Aorta (tissue), 5 donors: ENCODE results near the gene STRADA. TPM values are rescaled to one million over a fixed set of nuclear protein-coding genes. Genes with fewer than 3 reads are reported as not detected.

Source experiments
- ATAC-seq: fragments of 200-7000 bp; cut with Tn5 transposase; one replicate; pipeline ENCODE4 v1.9.1; 2022; ENCODE audit warnings: moderate library complexity; ENCODE audit not compliant: low FRiP score
- DNase-seq, 2 donors: peaks; one replicate each; pipeline ENCODE4 v3.0.0-alpha.2; 2020
- H3K27ac ChIP-seq, 2 donors: one replicate each; pipeline ENCODE4 v1.5.1; 2013; ENCODE audit warnings: low read length in 2 of 2, mild to moderate bottlenecking in 2 of 2, moderate library complexity in 2 of 2, control low read depth in 1 of 2, inconsistent platforms in 1 of 2, low read depth in 1 of 2
- H3K27me3 ChIP-seq, 2 donors: one replicate each; pipeline ENCODE4 v1.6.1; 2013; ENCODE audit warnings: control low read depth in 1 of 2, low read length in 1 of 2, mild to moderate bottlenecking in 1 of 2, moderate library complexity in 1 of 2; ENCODE audit not compliant: insufficient read depth in 2 of 2, control insufficient read depth in 1 of 2
- H3K36me3 ChIP-seq, 2 donors: one replicate each; pipeline ENCODE4 v1.6.1; 2013; ENCODE audit warnings: control low read depth in 1 of 2, low read length in 1 of 2, mild to moderate bottlenecking in 1 of 2; ENCODE audit not compliant: insufficient read depth in 2 of 2, control insufficient read depth in 1 of 2
- H3K4me1 ChIP-seq, 2 donors: one replicate each; pipeline ENCODE4 v1.6.1; 2013; ENCODE audit warnings: low read length in 2 of 2, control low read depth in 1 of 2, mild to moderate bottlenecking in 1 of 2, moderate library complexity in 1 of 2; ENCODE audit not compliant: insufficient read depth in 2 of 2, control insufficient read depth in 1 of 2
- H3K4me3 ChIP-seq, 2 donors: one replicate each; pipeline ENCODE4 v1.5.1; 2013; ENCODE audit warnings: low read length in 2 of 2, control low read depth in 1 of 2, mild to moderate bottlenecking in 1 of 2
- H3K9me3 ChIP-seq: one replicate; pipeline ENCODE4 v1.6.1; 2013; ENCODE audit warnings: mild to moderate bottlenecking, low read length; ENCODE audit not compliant: control insufficient read depth
- WGBS, 2 donors: extraction: QIAGEN DNeasy Blood & Tissue Kit; methylation state at CpG; one replicate each; pipeline ENCODE4 v1.1.7; 2013; 5-methylcytosine and 5-hydroxymethylcytosine counted together
- intact Hi-C, 2 donors: fragments of 100-400 bp; cut with DNase I; formaldehyde crosslinking; loops; one replicate each; pipeline versions ENCODE4 v1.14.2 to v1.15.0; 2022
- polyA plus RNA-seq, 2 donors: library from polyadenylated mRNA; stranded (reverse); fragments of 200-250 nt; gene quantifications; one replicate each; pipeline ENCODE4 v1.2.3, GENCODE V29; 2013
- total RNA-seq, 2 donors: library from RNA; stranded (reverse); fragmentation: NEBNext Ultra II Directional; extraction: Animal tissue kit (Norgen Biotek cat#: 25700); gene quantifications; one replicate each; pipeline ENCODE4 v1.2.1, GENCODE V29; 2021
- donor health status: healthy with polysubstance abuse.
- donor health status: Bipolar disorder and iron deficiency.
- donor health status: DM: no; HTN: no; CAD: no.
- donor health status: DM: no; HTN: no; CAD: no.
- donor health status: DM: yes; HTN: yes; CAD: no.

STRADA gene
- total and polyA plus RNA-seq, 4 donors, result 10.8 to 63.8 (median 41.0) TPM

DNA sequence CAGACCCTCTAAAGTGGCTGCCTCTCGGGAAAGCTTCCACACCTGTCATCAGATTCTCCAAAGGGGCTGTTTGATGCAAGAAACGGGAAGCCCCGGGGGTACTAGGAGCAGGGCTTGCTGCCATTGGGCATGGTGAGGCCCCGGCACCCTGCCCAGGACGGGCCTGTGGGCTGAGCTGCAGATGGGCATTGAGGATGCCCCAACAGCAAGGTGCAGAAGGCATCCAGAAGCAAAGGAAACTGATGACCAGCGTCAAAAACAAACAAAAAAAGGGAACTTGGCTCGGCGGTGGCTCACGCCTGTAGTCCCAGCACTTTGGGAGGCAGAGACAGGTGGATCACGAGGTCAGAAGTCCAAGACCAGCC lies 40.2 kb downstream of the STRADA start:
- H3K4me1 ChIP-seq, result no peaks in the 10 kb centered on the region
- no peak for DNase-seq
- WGBS, 2 donors, result 71 to 73% methylated on average over 10 of the region's 10 CpGs

GRCh38 chr17:63700528-63701455 lies 40.8 kb downstream of the STRADA start:
- intact Hi-C loops, result no loop called here
- 3% methylated on average over 73 to 88 of the region's 88 CpGs for WGBS, 2 donors
- ATAC-seq, result peak; percentile 70
- Histone ChIP-seq H3K4me1 (no peaks in the 10 kb centered on the region), H3K9me3 (no peaks in the 10 kb centered on the region), H3K27ac (peak overlapping the region; percentile 7 to 48), H3K27me3 (no peaks in the 10 kb centered on the region), H3K36me3 (peaks cover 0 to 6% of the 10 kb centered on the region in 2 donors), H3K4me3 (no peak overlapping the region)
- peak; percentile 88 to 93 for DNase-seq

More for the DNA sequence above, 40.2 kb downstream of the STRADA start:
- no peak overlapping the region for H3K4me3 ChIP-seq
- no peaks in the 10 kb centered on the region for H3K9me3 ChIP-seq
- H3K36me3 ChIP-seq, result peaks cover 0 to 6% of the 10 kb centered on the region in 2 donors
- intact Hi-C loops, result no loop called here
- ATAC-seq, result no peak
- peak overlapping the region in 1 of 2 donors; percentile 48 for H3K27ac ChIP-seq
- H3K27me3 ChIP-seq, result no peaks in the 10 kb centered on the region

- ATAC-seq (no peak), DNase-seq (peak; percentile 75 to 91)
- Histone ChIP-seq H3K36me3 (peaks cover 0 to 3% of the 10 kb centered on the region in 2 donors), H3K9me3 (no peaks in the 10 kb centered on the region), H3K4me1 (no peaks in the 10 kb centered on the region), H3K27ac (peak within 1 kb of the TSS; percentile 7 to 48), H3K27me3 (no peaks in the 10 kb centered on the region), H3K4me3 (peak within 1 kb of the TSS; percentile 36 to 55)
- WGBS, 2 donors, result 1 to 2% methylated on average over 50 to 133 of the region's 133 CpGs
- intact Hi-C loops, result loop anchor here in 1 of 2 donors (5.0 kb wide), 1 partner anchor 78 kb away; the partner anchor contains the start of gene MAP3K3
Measured at GRCh38 chr17:63699638-63700527, 41.7 kb downstream of the STRADA start, which contains the start of gene LIMD2. LIMD2 (minus strand) TSS chr17:63700125; CDS start chr17:63699298, 827 bp downstream.

DNA sequence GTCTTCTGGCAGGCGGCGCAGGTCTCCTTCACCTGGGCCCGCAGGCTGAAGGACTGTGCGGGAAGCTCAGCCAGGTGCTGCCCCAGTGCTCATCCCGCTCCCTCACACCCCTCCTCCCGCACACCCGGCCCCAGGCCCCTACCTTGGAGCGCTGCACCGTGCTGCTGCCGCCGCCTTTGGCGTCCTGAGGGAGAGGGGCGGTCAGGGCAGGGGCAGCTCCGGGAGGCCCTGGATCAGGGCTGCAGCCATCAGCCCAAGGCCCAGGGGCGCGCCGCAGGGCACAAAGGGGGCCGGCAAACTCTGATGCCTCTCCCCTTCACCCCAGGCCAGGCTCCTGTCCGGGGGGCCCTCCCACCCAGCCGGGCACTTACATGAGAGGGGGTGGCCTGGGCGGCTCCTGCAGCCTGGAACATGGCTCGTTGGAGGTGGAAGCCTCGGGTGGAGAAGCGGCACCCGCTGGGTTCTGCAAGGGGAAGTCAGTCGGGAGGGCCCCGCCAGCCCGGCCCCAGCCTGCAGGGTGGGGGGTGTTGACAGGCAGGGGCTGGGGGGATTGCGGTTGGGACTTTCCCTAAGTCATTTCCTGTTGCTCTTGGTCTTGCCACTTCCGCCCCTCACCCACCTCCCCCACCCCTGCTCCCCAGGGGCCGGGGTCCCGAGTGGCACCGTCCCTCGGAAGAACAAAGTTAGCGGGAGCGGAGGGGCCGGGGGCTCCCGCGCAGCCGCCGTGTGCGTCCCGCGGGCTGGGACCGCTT lies 42.5 kb downstream of the STRADA start:
- Histone ChIP-seq H3K4me1 (no peaks in the 10 kb centered on the region), H3K4me3 (peak overlapping the region in 1 of 2 donors; percentile 55), H3K27me3 (no peaks in the 10 kb centered on the region), H3K27ac (peak overlapping the region in 1 of 2 donors; percentile 2), H3K9me3 (no peaks in the 10 kb centered on the region), H3K36me3 (no peaks in the 10 kb centered on the region)
- WGBS, 2 donors, result 20 to 25% methylated on average over 43 to 45 of the region's 45 CpGs
- DNase-seq (peak in 1 of 2 donors; percentile 83), ATAC-seq (peak; percentile 24)
- intact Hi-C loops, result loop anchor here in 1 of 2 donors (5.0 kb wide), 1 partner anchor 77 kb away; the partner anchor contains the start of gene MAP3K3

DNA sequence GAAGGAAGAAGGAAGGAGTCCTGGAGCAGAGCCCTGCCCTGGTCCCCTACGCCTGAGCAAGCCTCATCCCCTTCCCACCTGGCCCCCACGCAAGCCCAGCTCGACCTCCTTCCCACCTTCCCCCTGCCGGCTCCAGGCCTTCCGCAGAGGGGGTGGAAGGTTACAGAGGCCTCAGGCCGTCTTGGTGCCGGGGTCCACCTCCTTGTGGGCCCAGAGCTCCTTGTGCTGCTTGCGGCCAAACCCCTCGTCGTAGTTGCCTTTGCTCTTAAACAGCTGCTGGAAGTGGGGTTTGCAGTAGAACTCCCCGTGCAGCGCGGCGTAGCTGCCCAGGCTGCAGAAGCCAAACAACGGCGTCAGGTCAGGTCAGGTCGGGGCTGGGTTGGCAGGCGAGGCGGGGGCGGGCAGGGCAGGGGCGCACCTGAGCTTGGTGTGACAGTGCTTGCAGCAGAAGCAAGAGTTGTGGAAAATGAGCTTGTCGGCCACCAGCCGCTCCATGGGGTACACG lies 43.2 kb downstream of the STRADA start:
- intact Hi-C loops, result loop anchor here in 1 of 2 donors (5.0 kb wide), 1 partner anchor 76 kb away; the partner anchor contains the start of gene MAP3K3
- Histone ChIP-seq H3K27ac (no peak overlapping the region), H3K27me3 (no peaks in the 10 kb centered on the region), H3K4me3 (no peak overlapping the region), H3K4me1 (no peaks in the 10 kb centered on the region), H3K9me3 (no peaks in the 10 kb centered on the region), H3K36me3 (no peaks in the 10 kb centered on the region)
- WGBS, 2 donors, result 71 to 76% methylated on average over 22 to 24 of the region's 24 CpGs
- DNase-seq (no peak), ATAC-seq (no peak)

DNA sequence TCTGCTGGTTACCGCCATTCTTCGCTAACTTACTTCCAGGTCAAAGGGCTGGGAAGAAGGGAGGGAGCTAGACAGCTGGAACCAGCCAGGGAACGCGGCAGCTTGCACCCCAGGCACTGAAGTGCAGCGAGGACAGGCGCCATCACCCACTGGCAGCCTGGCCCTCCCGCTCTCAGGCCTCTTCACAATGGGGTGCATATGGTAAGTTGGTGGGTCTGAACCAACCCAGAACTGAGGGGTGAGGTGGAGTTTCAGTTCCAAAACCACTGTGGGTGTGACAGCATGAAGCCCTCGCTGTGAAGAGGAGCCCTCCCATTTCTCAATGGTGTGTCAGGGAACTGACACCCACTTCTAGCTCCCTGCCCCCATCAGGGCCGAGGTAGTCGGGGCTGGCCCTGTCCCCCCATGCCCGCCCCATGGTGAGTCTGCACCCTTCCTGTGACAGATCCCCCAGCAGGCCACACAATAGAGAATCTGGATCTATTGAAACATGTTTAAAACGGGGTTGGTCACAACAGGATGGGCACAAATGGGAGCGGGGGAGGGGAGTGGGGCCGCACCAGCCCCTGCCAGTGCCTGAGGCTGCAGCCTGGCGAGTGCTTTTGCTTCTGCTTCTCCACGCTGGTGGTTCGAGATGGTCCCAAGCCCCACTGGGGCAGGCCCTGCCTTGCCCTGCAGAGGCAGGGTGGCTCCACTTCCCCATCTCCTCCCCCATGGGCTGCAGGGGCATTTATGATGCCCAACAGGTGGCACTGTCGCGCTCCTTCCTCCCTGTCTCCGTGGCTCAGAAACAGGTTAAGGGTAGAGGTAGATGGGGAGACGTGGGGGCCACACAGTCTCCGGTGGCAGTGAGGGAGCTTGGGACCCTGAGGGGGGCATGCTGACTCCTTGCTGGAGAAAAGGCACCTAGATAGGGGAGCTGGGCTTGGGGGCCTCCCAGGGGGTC lies 44.0 kb downstream of the STRADA start:
- intact Hi-C loops, result loop anchor here in 1 of 2 donors (5.0 kb wide), 1 partner anchor 75 kb away; the partner anchor contains the start of gene MAP3K3
- Histone ChIP-seq H3K4me3 (no peak overlapping the region), H3K4me1 (no peaks in the 10 kb centered on the region), H3K27me3 (no peaks in the 10 kb centered on the region), H3K27ac (no peak overlapping the region), H3K36me3 (peaks cover 0 to 2% of the 10 kb centered on the region in 2 donors), H3K9me3 (no peaks in the 10 kb centered on the region)
- DNase-seq (peak in 1 of 2 donors; percentile 79), ATAC-seq (no peak)
- WGBS, 2 donors, result 79 to 81% methylated on average over 22 of the region's 22 CpGs

DNA sequence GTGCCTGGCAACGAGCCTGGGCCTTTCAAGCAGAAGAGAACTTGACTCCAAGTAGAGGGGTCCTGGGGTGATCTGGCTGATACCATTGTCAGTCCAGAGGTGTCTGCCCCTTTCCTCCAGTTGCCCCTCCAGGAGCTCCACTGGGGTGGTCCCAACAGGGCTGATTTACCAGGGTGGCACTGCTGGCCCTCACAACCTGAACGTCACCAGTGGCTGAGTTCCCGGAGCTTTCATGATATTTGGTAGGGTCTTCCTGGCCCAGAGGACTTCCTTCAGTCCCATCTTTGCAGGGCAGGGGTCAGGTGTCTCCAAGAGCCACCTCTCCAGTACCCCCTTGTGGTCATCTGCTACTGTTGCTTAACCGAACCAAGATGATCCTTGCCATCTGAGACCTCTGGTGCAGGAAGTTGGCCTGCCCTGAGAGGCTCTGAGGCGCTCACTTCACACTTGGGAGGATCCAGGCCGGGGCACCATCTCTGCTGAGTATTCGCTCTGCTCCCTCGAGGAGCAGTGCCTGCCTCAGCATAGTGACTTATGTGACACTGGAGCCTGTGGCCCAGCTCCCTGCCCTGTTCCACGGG lies 45.1 kb downstream of the STRADA start:
- no peaks in the 10 kb centered on the region for H3K4me1 ChIP-seq
- H3K4me3 ChIP-seq, result no peak overlapping the region
- DNase-seq, result no peak
- WGBS, 2 donors, result 70 to 73% methylated on average over 9 of the region's 9 CpGs
- intact Hi-C loops, result loop anchor here in 1 of 2 donors (5.0 kb wide), 1 partner anchor 74 kb away; the partner anchor contains the start of gene MAP3K3
- no peaks in the 10 kb centered on the region for H3K9me3 ChIP-seq
- no peak for ATAC-seq
- no peak overlapping the region for H3K27ac ChIP-seq
- H3K36me3 ChIP-seq, result peaks cover 0 to 3% of the 10 kb centered on the region in 2 donors
- H3K27me3 ChIP-seq, result no peaks in the 10 kb centered on the region
